Spinal cord (tissue), 10 donors: Measurements from ENCODE around the gene KDM2B. TPM values are rescaled to one million over a fixed set of nuclear protein-coding genes. Genes with fewer than 3 reads are reported as not detected.
"Not testable (repeated sequence)": the region's sequence is repeated elsewhere in the genome, so short reads cannot be mapped to it uniquely, and the experiment has no call there.

Source experiments
- DNase-seq, 6 donors: peaks; one replicate each; pipeline versions ENCODE4 v3.0.0 to v3.0.0-alpha.2; 2013 to 2015; ENCODE audit warnings: low spot score in 6 of 6, low read depth in 4 of 6
- H3K27ac ChIP-seq: one replicate; pipeline ENCODE4 v1.5.1; 2013; ENCODE audit warnings: low read depth, low read length, control low read depth
- H3K27me3 ChIP-seq: one replicate; pipeline ENCODE4 v1.6.1; 2013; ENCODE audit warnings: low read length; ENCODE audit not compliant: control insufficient read depth, insufficient read depth
- H3K36me3 ChIP-seq: one replicate; pipeline ENCODE4 v1.6.1; 2013; ENCODE audit warnings: low read length; ENCODE audit not compliant: control insufficient read depth, insufficient read depth
- H3K4me1 ChIP-seq: one replicate; pipeline ENCODE4 v1.6.1; 2013; ENCODE audit warnings: low read length; ENCODE audit not compliant: control insufficient read depth, insufficient read depth
- H3K4me3 ChIP-seq: one replicate; pipeline ENCODE4 v1.5.1; 2013; ENCODE audit warnings: low read depth, low read length, control low read depth
- H3K9me3 ChIP-seq: one replicate; pipeline ENCODE4 v1.6.1; 2013; ENCODE audit warnings: low read length; ENCODE audit not compliant: control insufficient read depth, insufficient read depth
- WGBS: methylation state at CpG from one replicate; pipeline ENCODE4 v1.1.5; 2013; ENCODE audit warnings: missing lambda C conversion rate; ENCODE audit not compliant: insufficient coverage; 5-methylcytosine and 5-hydroxymethylcytosine counted together
- polyA plus RNA-seq, 2 donors: library from polyadenylated mRNA; unstranded; fragments of 120-200 nt; gene quantifications; one replicate each; pipeline ENCODE4 v1.2.1, GENCODE V29; 2013; ENCODE audit not compliant: insufficient read length in 2 of 2
- total RNA-seq, 2 donors: library from RNA; depleted of rRNA in 1 of 2; stranded (reverse); fragments of 120-200 nt in 1 of 2; fragments of >200 nt in 1 of 2; gene quantifications; one replicate each; pipeline versions ENCODE4 v1.2.3 to v1.2.4, GENCODE V29; 2013 to 2014
- donor health status: healthy.

KDM2B gene
- total and polyA plus RNA-seq, 4 donors: 26.8 to 58.3 (median 43.8) TPM

DNA sequence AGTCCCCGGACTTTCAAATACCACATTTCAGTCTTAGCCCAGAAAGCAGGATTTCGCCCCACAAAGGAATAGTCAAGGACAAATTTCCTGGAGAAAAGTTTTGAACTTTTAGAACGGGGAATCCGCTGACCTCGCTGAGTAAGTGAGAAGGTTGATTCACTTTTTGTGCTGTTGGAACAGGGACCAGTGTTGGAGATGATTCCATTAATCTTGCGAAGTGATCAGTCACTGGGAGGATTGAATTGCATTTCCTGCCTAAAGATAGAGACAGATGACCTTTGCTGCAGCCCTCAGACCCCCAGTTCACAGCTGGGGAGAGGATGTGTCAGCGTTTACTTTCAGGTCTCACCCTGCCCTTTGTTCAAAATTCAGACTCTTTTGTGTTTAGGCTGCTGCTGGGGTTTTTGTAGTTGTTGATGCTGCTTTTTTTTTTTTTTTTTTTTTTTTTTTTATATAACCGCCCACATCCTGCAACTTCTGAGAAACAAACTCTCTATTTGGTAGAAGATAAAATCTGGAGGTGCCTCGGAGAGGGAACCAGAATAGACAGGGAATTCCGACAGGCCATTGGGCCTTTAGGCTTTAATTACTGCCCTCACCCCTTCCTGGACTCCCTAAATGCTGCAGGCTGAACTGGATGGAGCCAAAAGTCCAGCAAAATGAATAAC, 9.8 kb upstream of the KDM2B start:
- Histone ChIP-seq H3K27ac (peak overlapping the region; percentile 74), H3K4me3 (no peak overlapping the region)
- 46% methylated on average over 3 of the region's 10 CpGs for WGBS

DNA sequence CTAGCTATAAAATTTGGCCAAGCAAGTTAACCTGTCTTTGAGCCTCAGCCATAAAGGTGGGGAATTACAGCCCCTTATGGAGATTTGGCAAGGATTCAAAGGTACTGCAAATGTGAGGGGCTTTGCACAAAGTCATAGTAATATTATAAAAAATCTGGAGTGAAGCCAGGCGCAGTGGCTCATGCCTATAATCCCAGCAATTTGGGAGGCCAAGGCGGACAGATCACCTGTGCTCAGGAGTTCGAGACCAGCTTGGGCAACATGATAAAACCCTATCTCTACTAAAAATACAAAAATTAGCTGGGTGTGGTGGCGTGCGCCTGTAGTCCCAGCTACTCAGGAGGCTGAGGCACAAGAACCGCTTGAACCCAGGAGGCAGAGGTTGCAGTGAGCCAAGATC, 4.1 kb upstream of the KDM2B start:
- WGBS: no CpG with 5 or more reads among the region's 6 CpGs

More for the DNA sequence above, 9.8 kb upstream of the KDM2B start:
- no peaks in the 10 kb centered on the region for H3K9me3 ChIP-seq
- peak in 1 of 6 donors; percentile 18 for DNase-seq
- H3K27me3 ChIP-seq: no peaks in the 10 kb centered on the region
- H3K36me3 ChIP-seq: peaks cover 4% of the 10 kb centered on the region
- H3K4me1 ChIP-seq: peaks cover 8% of the 10 kb centered on the region

DNA sequence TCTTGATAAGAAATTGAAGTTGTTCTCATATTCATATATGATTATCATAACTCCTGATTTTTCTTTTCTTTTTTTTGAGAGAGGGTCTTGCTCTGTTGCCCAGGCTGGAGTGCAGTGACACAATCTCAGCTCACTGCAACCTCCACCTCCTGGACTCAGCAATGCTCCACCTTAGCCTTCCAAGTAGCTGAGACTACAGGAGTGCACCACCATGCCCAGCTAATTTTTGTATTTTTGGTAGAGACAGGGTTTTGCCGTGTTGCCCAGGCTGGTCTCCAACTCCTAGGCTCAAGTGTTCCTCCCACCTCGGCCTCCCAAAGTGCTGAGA, 2.5 kb upstream of the KDM2B start:
- H3K4me1 ChIP-seq: peaks cover 35% of the 10 kb centered on the region
- WGBS: 100% methylated on average over 1 of the region's 2 CpGs
- not testable (repeated sequence) for H3K9me3 ChIP-seq, H3K27me3 ChIP-seq, DNase-seq, H3K36me3 ChIP-seq, H3K4me3 ChIP-seq, H3K27ac ChIP-seq

More for the DNA sequence above, 4.1 kb upstream of the KDM2B start:
- DNase-seq, H3K36me3 ChIP-seq, H3K27me3 ChIP-seq, H3K9me3 ChIP-seq, H3K4me3 ChIP-seq, H3K27ac ChIP-seq: not testable (repeated sequence)
- peaks cover 25% of the 10 kb centered on the region for H3K4me1 ChIP-seq

DNA sequence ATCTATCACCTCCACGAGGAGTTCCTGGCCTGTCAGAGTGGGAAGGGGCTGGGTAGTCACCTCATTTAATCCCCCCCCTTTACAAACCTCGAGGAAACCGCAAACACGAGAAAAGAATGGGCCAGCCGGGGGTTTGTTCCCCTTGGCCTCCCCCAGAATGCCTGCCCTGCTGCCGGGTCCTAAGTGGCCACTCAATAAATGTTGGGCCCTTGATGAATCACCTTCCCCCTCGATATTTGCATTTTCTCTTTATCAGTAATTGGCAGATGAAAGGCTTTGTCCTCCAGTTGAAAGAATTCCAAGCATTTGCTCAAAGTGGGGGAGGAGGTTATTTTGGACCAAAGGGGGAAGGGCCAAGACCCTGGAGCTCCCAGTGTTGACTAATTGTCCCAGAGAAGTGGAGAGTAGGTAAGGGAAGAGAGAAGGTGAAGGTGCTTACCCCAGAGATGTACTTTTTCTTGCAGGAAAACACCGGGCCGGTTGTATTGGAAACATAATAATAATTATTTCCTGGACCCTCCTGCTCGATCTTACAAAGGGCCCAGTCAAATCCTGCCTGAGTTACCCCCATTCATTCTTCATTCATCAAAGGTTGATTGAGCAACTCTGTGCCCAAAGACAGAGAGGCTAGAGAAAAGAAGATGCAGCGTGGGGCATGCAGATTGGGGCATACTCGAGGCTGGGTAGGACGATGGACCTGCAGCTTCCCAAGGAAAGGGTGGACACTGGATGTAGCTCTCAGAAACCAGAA, 1.9 kb upstream of the KDM2B start:
- Histone ChIP-seq H3K27ac (peak overlapping the region; percentile 70), H3K36me3 (no peaks in the 10 kb centered on the region), H3K27me3 (no peaks in the 10 kb centered on the region), H3K9me3 (no peaks in the 10 kb centered on the region), H3K4me3 (no peak overlapping the region), H3K4me1 (peaks cover 41% of the 10 kb centered on the region)
- WGBS: 18% methylated on average over 4 of the region's 13 CpGs
- peak in 1 of 6 donors; percentile 20 for DNase-seq

DNA sequence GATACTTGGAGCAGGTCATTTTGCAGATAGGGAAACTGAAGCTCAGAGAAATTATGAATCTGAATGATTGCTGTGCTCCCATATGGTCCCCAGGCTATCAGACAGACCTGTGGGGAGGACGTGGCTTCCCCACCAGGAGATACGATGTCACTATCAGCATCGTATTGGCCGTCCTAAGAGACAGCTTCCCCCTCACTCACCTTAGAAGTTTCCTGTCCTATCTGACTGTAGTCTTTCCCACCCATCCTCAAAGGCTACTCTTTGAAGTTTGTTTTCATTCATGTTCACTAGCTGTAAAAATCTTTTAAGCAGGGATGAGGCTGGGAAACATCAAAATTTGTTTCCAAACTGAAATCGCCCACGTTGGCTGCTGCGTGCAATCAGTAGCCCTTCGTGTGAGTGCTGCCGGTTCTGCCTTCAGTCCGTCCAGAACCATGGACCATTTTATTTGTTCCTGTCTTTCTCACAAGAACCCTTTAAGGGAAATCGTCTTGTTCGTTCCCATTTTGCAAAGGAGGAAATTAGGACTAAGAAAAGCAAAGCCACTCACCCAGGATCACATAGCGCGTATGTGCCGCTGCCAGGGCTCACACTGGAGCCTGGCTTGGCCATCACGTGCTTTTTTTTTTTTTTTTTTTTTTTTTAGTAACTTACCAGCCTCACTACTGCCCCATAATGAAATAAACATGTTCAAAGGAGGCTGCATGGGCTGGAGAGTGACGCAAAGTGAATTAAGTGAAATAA, 1.0 kb upstream of the KDM2B start:
- Histone ChIP-seq H3K36me3 (no peaks in the 10 kb centered on the region), H3K27ac (peak overlapping the region; percentile 70), H3K4me1 (peaks cover 50% of the 10 kb centered on the region), H3K9me3 (no peaks in the 10 kb centered on the region), H3K4me3 (peak overlapping the region; percentile 61), H3K27me3 (no peaks in the 10 kb centered on the region)
- WGBS: 6% methylated on average over 9 of the region's 17 CpGs
- DNase-seq: peak in 2 of 6 donors; percentile 57 to 60

DNA sequence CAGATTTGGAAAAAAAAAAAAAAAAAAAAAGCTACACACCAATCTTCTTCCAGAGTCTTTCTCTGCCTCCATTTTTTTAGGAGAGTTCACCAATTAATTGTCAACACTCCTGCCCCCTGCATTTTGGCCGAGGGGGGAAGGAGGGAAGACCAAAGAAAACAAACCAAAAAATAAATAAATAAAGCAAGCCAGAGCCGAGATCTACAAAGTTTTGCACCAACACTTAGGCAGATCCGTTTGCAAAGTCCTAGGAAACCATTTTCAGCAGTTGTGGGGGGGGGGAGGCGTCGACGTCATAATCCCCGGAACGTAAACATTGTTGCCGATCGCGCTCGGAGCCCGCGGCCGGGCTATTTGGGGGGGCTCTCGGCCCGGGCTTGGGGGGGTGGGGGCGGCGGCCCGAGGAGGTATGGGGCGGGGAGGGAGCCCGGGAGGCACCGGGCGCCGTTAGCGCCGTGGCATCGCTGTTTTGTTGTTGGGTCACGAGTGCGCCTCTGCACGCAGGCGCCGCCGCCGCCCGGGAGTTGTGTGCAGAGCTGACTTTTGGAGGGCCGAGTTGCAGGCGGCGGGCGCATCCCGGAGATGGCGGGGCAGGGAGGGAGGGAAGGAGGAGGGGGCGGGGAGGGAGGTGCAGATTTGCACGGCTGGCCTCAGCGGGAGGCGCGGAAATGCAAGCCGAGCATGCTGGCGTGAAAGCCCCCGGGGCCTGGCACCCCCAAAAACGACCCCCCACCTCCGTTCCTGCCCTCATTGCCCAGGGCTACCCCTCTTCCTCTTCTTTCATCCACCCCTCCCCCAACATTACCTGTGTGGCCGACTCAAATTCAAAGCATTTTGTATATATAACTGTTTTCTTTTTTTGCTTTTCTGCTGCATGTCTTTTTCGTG, 598 bp downstream of the KDM2B start:
- under 1% methylated on average over 45 of the region's 54 CpGs for WGBS
- Histone ChIP-seq H3K27ac (peak overlapping the region; percentile 75), H3K27me3 (no peaks in the 10 kb centered on the region), H3K4me1 (peaks cover 60% of the 10 kb centered on the region), H3K36me3 (peaks cover 2% of the 10 kb centered on the region), H3K9me3 (no peaks in the 10 kb centered on the region), H3K4me3 (peak overlapping the region; percentile 61)
- peak in 3 of 6 donors; percentile 63 to 89 (median 84) for DNase-seq

DNA sequence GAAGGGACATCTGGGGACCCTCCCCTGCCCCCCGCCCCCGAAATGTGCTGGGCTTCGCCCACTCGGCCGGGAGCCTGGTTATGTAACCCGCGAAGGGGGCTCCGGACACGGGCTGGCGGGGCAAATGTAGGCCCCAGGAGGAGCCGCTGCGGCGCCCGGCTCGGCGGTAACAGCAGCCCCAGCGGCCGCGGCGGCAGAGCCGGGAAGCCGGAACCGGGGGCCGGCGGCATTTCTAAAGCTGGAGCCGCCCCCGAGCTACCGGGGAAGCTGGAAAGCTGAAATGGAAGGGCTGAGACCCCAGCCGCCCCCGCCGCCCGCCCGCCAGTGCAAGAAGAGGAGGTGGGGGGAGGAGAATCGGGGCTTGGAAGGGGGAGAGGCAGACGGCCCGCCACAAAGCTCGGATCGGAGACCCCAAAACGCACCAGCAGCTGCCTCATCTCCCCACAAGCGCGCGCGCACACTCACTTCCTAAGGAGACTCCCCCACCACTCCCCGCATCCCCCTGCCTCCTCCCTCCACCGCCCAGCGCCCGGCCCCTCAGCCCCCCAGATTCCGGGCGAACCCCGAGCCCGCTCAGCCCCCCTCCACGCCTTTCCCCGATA, 1.5 kb downstream of the KDM2B start:
- DNase-seq: peak in 2 of 6 donors; percentile 60 to 71
- Histone ChIP-seq H3K27me3 (no peaks in the 10 kb centered on the region), H3K27ac (no peak overlapping the region), H3K4me1 (peaks cover 60% of the 10 kb centered on the region), H3K4me3 (peak overlapping the region; percentile 61), H3K36me3 (peaks cover 7% of the 10 kb centered on the region), H3K9me3 (no peaks in the 10 kb centered on the region)
- under 1% methylated on average over 43 of the region's 53 CpGs for WGBS

DNA sequence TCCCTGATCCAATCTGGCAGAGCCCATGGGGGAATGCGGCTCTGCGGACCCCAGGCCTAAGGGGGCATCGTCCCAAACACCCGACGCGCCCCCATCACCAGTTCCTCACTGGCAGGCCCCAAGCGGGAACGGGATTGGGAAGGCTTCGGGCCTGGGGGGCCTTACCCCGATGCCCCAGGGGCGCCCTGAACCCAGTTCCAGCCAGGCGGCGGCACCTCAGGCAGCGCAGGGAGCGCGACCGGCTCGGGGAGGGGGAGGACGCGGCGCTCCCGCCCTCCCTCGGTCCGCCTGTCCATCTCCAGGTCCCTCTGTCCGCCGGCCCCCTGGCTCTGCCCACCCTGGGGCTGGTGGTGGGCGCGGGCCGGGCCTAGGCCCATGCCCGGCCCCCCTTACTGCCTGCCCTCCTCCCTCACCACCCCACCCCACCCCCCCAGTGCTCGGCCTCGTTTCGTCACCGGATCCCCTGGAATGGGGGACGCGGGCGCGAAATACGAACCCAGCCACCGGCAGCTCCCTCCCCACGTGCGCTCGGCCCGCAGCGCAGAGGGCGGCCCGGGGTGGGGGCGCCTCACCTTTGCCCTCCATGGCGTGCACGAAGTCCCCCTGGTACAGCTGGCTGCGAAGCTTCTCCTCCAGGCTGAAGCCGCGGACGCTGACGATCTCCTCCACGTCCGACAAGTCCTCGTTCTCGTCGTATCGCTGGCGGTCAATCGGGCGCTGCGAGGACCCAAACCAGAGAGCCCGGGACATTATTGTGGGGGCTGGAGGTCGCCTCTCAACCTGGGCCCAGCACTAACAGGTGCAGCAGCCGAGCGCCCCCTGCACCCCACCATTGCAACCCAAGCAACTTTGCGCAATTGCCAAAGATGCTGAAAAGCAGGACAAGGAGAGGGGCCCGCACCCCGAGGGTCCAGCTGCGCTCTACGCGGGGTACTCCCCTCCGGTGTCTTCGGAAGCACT, 2.3 kb downstream of the KDM2B start:
- peak in 2 of 6 donors; percentile 51 to 72 for DNase-seq
- H3K4me1 ChIP-seq: peaks cover 60% of the 10 kb centered on the region
- H3K4me3 ChIP-seq: peak overlapping the region; percentile 61
- no peaks in the 10 kb centered on the region for H3K9me3 ChIP-seq
- peaks cover 9% of the 10 kb centered on the region for H3K36me3 ChIP-seq
- no peaks in the 10 kb centered on the region for H3K27me3 ChIP-seq
- H3K27ac ChIP-seq: peak overlapping the region; percentile 2
- WGBS: 7% methylated on average over 72 of the region's 77 CpGs
